NOMO-1 treated with dmso at 0.1 percent for 144 hours (cell line): ENCODE data around the gene BBS2.
"Not testable (repeated sequence)": the region's sequence is repeated elsewhere in the genome, so short reads cannot be mapped to it uniquely, and the experiment has no call there.

Source experiments
- DNase-seq: peaks from one replicate; lab custom pipeline; 2025; ENCODE audit not compliant: unreplicated experiment; lab: John Stamatoyannopoulos, UW

Gene BBS2

GRCh38 chr16:56530872-56531271, 11.0 kb upstream of the BBS2 start:
- DNase-seq = no peak

GRCh38 chr16:56525236-56525635, 5.4 kb upstream of the BBS2 start:
- no peak for DNase-seq

GRCh38 chr16:56520251-56520577, 390 bp upstream of the BBS2 start:
- DNase-seq = no peak

- DNase-seq = no peak
These were observed 1.4 kb downstream of the BBS2 start for GRCh38 chr16:56518425-56518824.

- no peak for DNase-seq
These were observed 2.6 kb downstream of the BBS2 start for GRCh38 chr16:56517206-56517605.

- DNase-seq = no peak
These were observed 4.2 kb downstream of the BBS2 start for GRCh38 chr16:56515665-56516064.

GRCh38 chr16:56514845-56515244, 5.0 kb downstream of the BBS2 start:
- DNase-seq = no peak

- DNase-seq = peak; percentile 16
These were observed 5.9 kb downstream of the BBS2 start for GRCh38 chr16:56513972-56514371.

GRCh38 chr16:56513091-56513490, 6.7 kb downstream of the BBS2 start:
- no peak for DNase-seq

- DNase-seq = no peak
These were observed 7.8 kb downstream of the BBS2 start for GRCh38 chr16:56512025-56512424.

- no peak for DNase-seq
These were observed 9.3 kb downstream of the BBS2 start for GRCh38 chr16:56510544-56510943.

GRCh38 chr16:56506941-56507340, 12.9 kb downstream of the BBS2 start:
- DNase-seq = no peak

- DNase-seq = no peak
These were observed 14.6 kb downstream of the BBS2 start for GRCh38 chr16:56505181-56505580.

GRCh38 chr16:56493815-56494214, 26.0 kb downstream of the BBS2 start:
- no peak for DNase-seq

GRCh38 chr16:56493126-56493525, 26.7 kb downstream of the BBS2 start:
- DNase-seq = no peak

- DNase-seq = no peak
These were observed 28.1 kb downstream of the BBS2 start for GRCh38 chr16:56491657-56492261.

- not testable (repeated sequence) for DNase-seq
These were observed 31.0 kb downstream of the BBS2 start for GRCh38 chr16:56488868-56489267.

- DNase-seq = no peak
These were observed 31.8 kb downstream of the BBS2 start for GRCh38 chr16:56488035-56488434.

- DNase-seq = no peak
These were observed 36.4 kb downstream of the BBS2 start for GRCh38 chr16:56483394-56483793.

GRCh38 chr16:56482683-56483236, 37.1 kb downstream of the BBS2 start:
- no peak for DNase-seq

- no peak for DNase-seq
These were observed 38.2 kb downstream of the BBS2 start for GRCh38 chr16:56481468-56482122.

GRCh38 chr16:56480776-56481467, 38.9 kb downstream of the BBS2 start:
- DNase-seq = no peak
